Left cardiac atrium (tissue), 4 donors: ENCODE data around the gene GRIK1. TPM values are rescaled to one million over a fixed set of nuclear protein-coding genes. Genes with fewer than 3 reads are reported as not detected.

Experiments used
- ATAC-seq, 2 donors: fragments of 200-7000 bp; cut with Tn5 transposase; one replicate each; pipeline ENCODE4 v1.9.1; 2020; ENCODE audit warnings: mild to moderate bottlenecking in 2 of 2, moderate library complexity in 2 of 2
- DNase-seq: peaks from one replicate; pipeline ENCODE4 v3.0.0-alpha.2; 2020
- intact Hi-C, 2 donors: fragments of 100-400 bp; cut with DNase I; formaldehyde crosslinking; loops; one replicate each; pipeline versions ENCODE4 v1.14.1 to v1.15.1; 2022 to 2023
- total RNA-seq, 2 donors: library from RNA; stranded (reverse); fragmentation: NEBNext Ultra II Directional; extraction: Animal tissue kit (Norgen Biotek cat#: 25700); gene quantifications; one replicate each; pipeline ENCODE4 v1.2.1, GENCODE V29; 2021
- donor health status: DM: no; HTN: yes; CAD: no.
- donor health status: DM: no; HTN: yes; CAD: no; lungs with severe emphysema.
- donor health status: DM: yes; HTN: yes; CAD: no.
- donor health status: Dilated cardiomyopathy.

The GRIK1 gene
- total RNA-seq, 2 donors from 2014 or later, result not detected

- intact Hi-C loops, result no loop called here
- ATAC-seq (no peak), DNase-seq (no peak)
Observed at GRCh38 chr21:29529139-29529538, 410.7 kb downstream of the GRIK1 start.

- DNase-seq, result no peak
- intact Hi-C loops, result no loop called here
- no peak for ATAC-seq
Observed at GRCh38 chr21:29526545-29526944, 413.3 kb downstream of the GRIK1 start.

- ATAC-seq, result no peak
- intact Hi-C loops, result no loop called here
- DNase-seq, result no peak
Observed at GRCh38 chr21:29524055-29524454, 415.7 kb downstream of the GRIK1 start.

DNA sequence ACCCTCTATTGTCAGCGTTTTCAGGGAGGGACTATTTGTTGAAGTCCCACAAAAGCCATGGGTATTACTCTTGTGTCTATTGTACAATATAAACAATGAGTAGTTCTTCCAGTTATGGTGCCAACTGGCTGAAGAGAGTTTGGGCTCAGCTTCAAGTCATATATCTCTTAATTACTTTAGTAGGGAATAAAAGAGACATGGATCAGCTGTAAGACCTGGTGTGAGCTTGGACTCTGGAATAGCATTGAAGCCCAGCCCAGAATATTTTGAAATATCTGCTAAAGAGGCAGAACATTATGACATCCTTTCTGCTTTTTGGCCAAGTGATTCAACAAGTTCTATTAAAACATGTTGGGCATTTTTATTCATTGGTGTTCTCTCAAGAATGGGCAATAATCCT lies 416.1 kb downstream of the GRIK1 start:
- ATAC-seq (peak; percentile 51 to 67), DNase-seq (no peak)
- intact Hi-C loops, result no loop called here

DNA sequence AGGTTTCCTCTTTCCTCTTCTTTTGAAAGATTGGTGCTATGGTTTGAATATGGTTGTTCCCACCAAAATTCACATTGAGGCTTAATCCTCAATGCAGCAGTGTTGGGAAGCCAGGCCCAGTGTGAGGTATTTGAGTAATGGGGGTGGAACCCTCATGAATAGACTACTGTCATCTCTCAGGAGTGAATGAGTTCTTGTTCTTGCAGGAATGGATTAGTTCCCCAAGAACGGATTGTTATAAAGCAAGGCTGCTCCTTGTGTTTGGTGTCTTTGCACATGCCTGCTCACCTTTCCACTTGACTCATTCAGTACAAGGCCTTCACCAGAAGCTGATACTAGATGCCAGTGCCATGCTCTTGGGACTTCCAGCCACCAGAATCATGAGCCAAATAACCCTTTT lies 417.9 kb downstream of the GRIK1 start:
- ATAC-seq (no peak), DNase-seq (no peak)
- intact Hi-C loops, result no loop called here

DNA sequence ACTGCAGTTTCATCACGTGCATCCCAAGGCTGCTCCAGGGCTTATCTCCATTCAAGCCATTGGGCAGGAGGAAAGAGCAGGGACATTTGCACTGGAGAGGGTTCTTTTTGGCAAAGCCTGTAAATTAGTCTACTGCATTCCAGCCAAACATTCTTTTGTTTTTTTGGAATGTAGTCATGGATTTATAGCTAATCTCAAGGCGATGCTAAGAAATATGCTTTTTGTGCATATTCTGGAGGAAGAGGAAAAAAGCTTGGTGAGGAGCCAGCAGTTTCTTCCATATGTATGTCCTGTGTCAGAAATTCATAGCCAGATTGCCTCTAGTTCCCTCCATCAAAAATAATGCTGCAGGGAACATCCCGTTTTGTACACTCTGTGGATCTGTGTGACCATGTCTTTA lies 419.6 kb downstream of the GRIK1 start:
- intact Hi-C loops, result no loop called here

DNA sequence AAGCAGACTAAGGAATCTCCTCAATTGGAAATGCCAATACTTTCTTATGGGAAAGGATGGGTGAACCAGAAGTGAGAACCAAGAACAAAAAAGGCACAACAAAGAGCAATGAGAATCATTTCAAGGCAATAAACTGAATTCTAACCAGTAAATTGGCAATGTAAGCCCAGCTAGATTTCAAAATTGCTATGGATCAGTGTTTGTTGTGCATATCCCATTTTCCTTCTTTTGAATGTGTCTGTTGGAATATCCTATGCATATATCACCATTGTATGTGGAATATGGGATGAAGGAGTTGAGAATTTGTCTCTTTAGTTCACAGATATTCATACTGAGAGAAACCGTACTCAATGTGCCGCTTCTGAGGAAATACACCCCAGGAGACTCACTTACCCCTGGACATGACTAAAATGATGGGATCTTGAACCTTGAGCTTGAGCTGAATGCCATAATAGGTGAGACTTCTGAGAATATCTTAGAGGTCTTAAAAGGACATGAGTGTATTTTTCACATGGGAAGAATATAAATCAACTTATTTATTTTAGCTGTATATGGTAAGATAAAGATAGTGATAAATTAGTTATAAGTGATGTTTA lies 425.0 kb downstream of the GRIK1 start:
- no peak for DNase-seq
- no peak for ATAC-seq
- intact Hi-C loops, result no loop called here

More for the DNA sequence above, 419.6 kb downstream of the GRIK1 start:
- ATAC-seq, result no peak
- no peak for DNase-seq

GRCh38 chr21:29513535-29513934 lies 426.3 kb downstream of the GRIK1 start:
- ATAC-seq (no peak), DNase-seq (no peak)
- intact Hi-C loops, result no loop called here

GRCh38 chr21:29511096-29511495 lies 428.7 kb downstream of the GRIK1 start:
- DNase-seq (no peak), ATAC-seq (no peak)
- intact Hi-C loops, result no loop called here

DNA sequence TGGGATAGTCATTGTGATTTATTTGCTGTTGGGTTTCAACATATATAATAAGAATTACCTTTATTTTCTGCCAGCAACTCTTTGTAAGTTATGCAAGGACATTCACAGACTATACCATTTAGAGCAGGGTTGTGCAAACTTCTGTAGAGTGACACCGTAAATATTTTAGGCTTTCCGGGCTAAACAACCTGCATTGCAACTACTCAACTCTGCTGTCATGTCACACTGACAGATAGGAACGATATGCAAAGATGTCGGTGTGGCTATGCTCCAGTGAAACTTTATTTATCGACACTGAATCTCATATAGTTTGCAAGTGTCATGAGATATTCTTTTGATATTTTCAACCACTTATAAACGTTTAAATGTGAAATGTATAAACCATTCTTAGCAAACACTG lies 430.7 kb downstream of the GRIK1 start:
- DNase-seq (no peak), ATAC-seq (no peak)
- intact Hi-C loops, result no loop called here

DNA sequence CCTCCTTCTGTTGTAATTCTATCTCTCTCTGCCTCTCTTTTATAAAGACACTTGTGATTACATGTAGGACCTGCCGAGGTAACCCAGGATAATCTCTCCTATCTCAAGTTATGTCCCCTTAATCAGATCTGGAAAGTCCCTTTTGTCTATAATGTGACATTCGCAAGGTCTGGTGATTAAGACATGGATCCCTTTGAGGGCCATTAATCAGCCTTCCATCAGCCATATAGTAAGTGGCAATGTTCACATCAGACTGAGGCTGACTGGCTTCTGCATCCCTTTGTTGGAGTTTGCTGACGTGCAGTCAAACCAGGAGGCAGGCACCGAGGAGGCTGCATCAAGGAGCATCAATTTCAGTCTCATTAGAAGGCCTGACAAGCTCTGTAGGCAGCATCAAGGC lies 431.5 kb downstream of the GRIK1 start:
- intact Hi-C loops, result no loop called here
- ATAC-seq (no peak), DNase-seq (no peak)

- intact Hi-C loops, result no loop called here
- no peak for ATAC-seq
- no peak for DNase-seq
Observed at GRCh38 chr21:29506947-29507346, 432.8 kb downstream of the GRIK1 start.

GRCh38 chr21:29506214-29506613 lies 433.6 kb downstream of the GRIK1 start:
- no peak for ATAC-seq
- no peak for DNase-seq
- intact Hi-C loops, result no loop called here

DNA sequence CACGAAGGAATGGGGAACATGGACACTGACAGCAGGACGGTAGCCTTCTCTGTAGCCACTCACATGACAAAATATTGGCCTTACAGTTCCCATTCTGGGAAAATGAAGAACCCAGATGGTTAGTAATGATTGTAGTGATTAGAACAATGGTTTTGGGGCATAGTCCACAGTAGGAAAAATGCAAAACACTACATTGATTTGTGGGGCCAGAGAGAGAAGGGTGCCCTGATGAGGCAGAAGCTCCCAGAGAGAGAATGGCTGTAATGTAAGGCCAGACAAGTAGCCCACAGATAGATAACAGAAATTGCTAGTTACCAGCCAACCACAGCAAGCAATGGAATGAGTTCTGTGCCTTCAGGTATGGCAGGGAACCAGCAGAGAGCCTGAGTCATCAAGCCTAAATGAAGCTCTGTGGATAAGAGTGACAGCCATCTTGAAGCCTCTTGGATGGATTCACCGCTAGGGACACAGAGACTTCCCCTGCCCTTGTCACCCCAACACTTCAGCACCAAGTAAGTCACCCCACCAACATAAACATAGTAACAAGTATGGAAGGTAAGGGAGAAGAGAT lies 435.0 kb downstream of the GRIK1 start:
- DNase-seq (no peak), ATAC-seq (no peak)
- intact Hi-C loops, result no loop called here

DNA sequence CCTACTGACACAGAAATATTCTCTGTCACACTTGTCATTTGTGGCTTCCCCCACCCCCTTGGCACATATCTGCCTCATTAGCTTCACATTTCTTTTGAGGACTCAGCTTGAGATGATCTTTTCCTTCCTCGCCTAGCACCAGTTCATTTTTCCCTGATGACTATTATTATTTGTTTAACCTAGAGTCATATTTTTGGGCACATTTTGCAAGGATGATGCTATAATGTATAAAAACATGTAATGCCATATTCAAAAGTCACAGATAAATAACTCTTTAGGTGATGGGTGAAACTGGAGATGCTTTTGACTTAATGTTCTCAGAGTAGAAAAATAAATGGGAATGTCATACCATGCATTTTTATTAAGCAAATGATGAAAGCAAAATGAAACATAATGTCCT lies 438.3 kb downstream of the GRIK1 start:
- no peak for DNase-seq
- no peak for ATAC-seq
- intact Hi-C loops, result no loop called here

DNA sequence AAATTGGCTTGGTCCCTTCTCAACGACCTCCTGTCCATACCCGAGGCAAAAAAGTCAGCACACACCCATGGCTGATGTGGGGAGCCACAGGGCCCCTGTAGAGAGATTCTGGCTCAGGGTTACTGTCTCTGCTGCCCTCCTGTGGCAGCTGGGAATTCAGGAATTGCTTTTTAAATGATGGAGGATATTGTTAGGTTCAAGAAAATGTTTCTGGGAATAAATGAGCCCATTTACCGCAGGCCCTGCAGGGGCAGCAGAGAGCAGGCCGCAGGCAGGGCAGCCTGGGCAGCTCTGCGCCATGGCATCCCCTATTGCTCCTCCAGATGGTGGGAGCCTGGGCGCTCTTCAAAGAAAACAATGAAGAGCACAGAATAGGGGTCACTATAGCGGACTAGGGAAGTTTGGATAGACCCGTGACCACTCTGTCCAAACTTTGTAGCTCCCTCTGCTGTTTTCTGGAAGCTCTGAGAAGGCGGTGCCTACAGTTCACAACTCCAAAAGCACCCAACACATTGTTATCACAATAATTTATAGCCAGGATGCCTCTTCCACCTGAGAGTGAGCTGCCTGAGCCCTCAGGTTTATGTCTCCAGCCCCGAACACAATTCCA lies 440.0 kb downstream of the GRIK1 start:
- intact Hi-C loops, result no loop called here
- DNase-seq (no peak), ATAC-seq (no peak)

DNA sequence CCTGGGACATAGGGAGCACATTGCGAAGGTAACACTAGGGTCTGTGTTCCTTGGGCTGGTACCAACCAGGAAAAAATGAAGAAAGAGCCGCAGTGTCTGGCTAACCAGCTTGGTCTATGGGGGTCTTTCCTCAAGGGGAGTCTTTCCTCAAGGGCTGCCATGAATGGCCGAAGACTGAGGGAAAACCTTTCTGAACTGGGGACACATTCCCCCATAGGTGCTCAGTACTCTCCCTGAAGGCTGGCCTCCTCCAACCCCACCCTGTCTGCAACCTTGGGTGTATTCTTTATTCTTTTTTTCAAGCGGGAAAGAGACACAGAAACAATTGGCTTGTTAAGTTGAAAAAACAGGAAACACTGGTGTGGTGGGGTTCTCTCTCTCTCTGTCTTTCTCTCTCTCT lies 440.6 kb downstream of the GRIK1 start:
- ATAC-seq (no peak), DNase-seq (no peak)
- intact Hi-C loops, result no loop called here

- ATAC-seq (no peak), DNase-seq (no peak)
- intact Hi-C loops, result no loop called here
Observed at GRCh38 chr21:29496337-29496736, 443.5 kb downstream of the GRIK1 start.

GRCh38 chr21:29490016-29490415 lies 449.8 kb downstream of the GRIK1 start:
- ATAC-seq (no peak), DNase-seq (no peak)
- intact Hi-C loops, result no loop called here

DNA sequence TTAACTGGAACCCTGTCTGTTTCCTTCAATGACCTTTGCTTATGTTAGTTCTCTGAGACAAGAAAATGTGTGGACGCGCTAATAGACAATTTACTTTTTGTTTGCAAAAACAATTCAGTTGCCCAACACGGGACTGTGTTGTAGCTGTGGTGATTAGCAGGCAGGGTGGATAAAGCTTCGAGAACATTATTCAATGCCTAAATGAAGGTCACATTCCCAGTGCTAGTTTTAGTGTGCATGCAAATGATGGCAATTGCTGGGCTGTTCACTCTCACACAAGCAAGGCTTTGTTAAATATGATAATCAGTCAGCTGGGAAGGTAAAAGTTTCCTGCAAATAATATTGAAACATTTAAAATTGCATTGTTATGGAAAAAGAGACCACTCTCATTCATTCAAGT lies 452.6 kb downstream of the GRIK1 start:
- ATAC-seq, result no peak
- no peak for DNase-seq
- intact Hi-C loops, result no loop called here
